AG04449 (cell line): ENCODE measurements around the gene ACAD11.
A peak's percentile ranks its signal among the peaks of the same experiment; 100 is the strongest.

Experiments used
- CTCF ChIA-PET: fragments of 350-600 bp; formaldehyde crosslinking; extraction: SDS; loops from one replicate; lab custom pipeline; 2021; ENCODE audit warnings: antibody characterized with exemption; lab: Yijun Ruan, JAX
- POLR2A ChIA-PET: fragments of 400-600, 350-600 bp; formaldehyde crosslinking; extraction: SDS; loops from one replicate; lab custom pipeline; 2020; ENCODE audit warnings: antibody characterized with exemption, inconsistent platforms; lab: Yijun Ruan, JAX
- DNase-seq: peaks from one replicate; pipeline ENCODE4 v3.0.0-alpha.2; 2010; ENCODE audit warnings: low read depth, low spot score
- H3K4me3 ChIP-seq: 2 replicates; pipeline ENCODE4 v1.5.1; 2011; ENCODE audit warnings: low read depth, mild to moderate bottlenecking, control low read depth, low read length
- TF ChIP-seq, protein P1 (sequence below): IDR thresholded peaks from one replicate; pipeline ENCODE4 v1.5.1; 2011; ENCODE audit warnings: mild to moderate bottlenecking, moderate library complexity, low read length, control low read depth, inconsistent platforms; ENCODE audit not compliant: insufficient read depth; ENCODE audit errors: missing control alignments

The ACAD11 gene

DNA sequence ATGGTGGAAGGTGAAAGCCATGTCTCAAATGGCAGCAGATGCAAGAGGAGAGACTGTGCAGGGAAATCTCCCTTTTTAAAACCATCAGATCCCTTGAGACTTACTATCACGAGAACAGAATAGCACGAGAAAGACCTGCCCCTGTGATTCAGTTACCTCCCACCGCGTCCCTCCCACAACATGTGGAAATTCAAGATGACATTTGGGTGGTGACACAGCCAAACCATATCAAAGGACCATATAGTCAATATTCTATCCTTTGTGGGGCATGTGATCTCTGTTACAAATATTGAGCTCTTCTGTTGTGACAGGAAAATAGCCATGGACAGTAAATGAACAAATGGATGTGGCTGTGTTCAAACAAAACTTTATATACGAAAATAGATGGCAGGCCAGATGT lies 139.7 kb downstream of the ACAD11 start:
- DNase-seq, result no peak
- H3K4me3 ChIP-seq, result no peak overlapping the region
- POLR2A ChIA-PET, result no interaction called here
- TF ChIP-seq, protein P1, sequence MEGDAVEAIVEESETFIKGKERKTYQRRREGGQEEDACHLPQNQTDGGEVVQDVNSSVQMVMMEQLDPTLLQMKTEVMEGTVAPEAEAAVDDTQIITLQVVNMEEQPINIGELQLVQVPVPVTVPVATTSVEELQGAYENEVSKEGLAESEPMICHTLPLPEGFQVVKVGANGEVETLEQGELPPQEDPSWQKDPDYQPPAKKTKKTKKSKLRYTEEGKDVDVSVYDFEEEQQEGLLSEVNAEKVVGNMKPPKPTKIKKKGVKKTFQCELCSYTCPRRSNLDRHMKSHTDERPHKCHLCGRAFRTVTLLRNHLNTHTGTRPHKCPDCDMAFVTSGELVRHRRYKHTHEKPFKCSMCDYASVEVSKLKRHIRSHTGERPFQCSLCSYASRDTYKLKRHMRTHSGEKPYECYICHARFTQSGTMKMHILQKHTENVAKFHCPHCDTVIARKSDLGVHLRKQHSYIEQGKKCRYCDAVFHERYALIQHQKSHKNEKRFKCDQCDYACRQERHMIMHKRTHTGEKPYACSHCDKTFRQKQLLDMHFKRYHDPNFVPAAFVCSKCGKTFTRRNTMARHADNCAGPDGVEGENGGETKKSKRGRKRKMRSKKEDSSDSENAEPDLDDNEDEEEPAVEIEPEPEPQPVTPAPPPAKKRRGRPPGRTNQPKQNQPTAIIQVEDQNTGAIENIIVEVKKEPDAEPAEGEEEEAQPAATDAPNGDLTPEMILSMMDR, result no peak
- CTCF ChIA-PET, result interaction anchor here (0.9 to 5.4 kb wide), 3 partner anchors 12 to 122 kb away, joined by 3 to 49 read pairs (median 12); no protein-coding TSS in a partner anchor

DNA sequence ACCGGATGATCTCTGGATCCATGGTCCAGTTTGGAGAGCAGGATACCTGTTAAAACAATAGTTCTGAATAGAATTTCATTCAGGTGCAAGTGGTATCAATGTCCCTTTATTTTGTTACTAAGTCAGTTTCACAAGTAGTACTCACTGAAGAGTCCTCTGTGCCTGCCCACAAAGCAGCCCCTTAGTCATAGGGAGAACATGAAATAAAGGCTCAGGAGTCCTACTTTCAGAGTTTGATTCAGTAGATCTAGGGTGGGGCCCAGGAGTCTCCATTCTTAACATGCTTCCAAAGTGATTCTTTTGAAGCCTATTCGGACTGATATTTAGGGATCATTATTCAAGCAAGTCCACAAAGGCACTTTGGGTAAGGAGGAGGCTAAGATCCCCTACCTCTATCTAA lies 142.3 kb downstream of the ACAD11 start:
- TF ChIP-seq, protein P1, result no peak
- DNase-seq, result no peak
- ChIA-PET CTCF (interaction anchor here (5.4 kb wide), 1 partner anchor 18 kb away, joined by 49 read pairs; no protein-coding TSS in a partner anchor), POLR2A (no interaction called here)
- no peak overlapping the region for H3K4me3 ChIP-seq

DNA sequence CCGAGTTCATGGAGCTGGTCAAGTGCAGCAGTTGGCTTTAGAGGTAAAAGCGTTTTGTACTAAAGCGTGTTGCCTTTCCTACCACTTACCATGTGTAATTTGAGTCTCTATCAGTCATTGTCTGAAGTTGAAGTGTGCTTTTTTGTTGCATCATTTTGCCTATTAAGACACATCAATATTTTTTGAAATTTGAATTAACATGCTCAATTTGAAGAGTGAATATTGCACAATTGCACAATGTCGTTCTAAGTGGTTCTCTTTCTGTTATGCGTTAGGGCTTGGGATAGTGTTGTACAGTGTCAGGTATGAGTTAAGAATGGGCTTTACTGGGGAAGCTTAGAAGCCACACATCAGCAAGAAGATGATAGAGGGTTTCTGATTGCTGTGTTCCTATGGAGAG lies 146.6 kb downstream of the ACAD11 start:
- ChIA-PET POLR2A (no interaction called here), CTCF (interaction anchor here (1.8 kb wide), 1 partner anchor 23 kb away, joined by 9 read pairs; no protein-coding TSS in a partner anchor)
- TF ChIP-seq, protein P1, result no peak
- H3K4me3 ChIP-seq, result no peak overlapping the region
- DNase-seq, result no peak

DNA sequence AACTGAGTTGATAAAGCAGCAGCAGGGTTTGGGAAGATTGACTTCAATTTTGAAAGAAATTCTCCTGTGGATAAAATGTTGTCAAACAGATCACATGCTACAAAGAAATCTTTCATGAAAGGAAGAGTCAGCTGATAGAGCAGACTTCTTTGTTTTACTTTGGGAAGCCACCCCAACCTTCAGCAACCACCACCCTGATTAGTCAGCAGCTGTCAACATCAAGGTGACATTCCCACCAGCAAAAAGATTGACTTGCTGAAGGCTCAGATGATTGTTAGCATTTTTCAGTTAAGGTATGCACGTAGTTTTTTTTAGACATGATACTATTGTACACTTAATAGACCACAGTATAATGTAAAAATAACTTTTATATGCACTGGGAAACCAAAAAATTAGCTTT lies 150.1 kb downstream of the ACAD11 start:
- TF ChIP-seq, protein P1, result no peak
- CTCF ChIA-PET, result interaction anchor here (1.1 to 2.3 kb wide), 7 partner anchors 10 to 133 kb away, joined by 3 to 13 read pairs (median 3); no protein-coding TSS in a partner anchor

DNA sequence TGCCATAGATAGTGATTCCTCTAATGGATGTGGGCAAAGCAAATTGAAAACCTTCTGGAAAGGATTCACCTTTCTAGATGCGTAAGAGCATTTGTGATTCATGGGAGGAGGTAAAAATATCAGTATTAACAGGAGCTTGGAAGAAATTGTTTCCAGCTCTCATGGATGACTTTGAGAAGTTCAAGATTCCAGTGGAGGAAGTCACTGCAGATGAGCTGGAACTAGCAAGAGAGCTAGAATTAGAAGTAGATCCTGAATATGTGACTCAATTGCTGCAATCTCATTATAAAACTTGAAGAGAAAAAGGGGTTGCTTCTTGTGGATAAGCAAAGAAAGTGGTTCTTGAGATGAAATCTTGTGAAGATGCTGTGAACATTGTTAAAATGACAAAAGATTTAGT lies 150.5 kb downstream of the ACAD11 start:
- TF ChIP-seq, protein P1, result no peak
- POLR2A ChIA-PET, result no interaction called here
- DNase-seq, result peak; percentile 4
- CTCF ChIA-PET, result interaction anchor here (1.1 to 1.3 kb wide), 4 partner anchors 9 to 134 kb away, joined by 3 to 4 read pairs (median 3); no protein-coding TSS in a partner anchor
- no peak overlapping the region for H3K4me3 ChIP-seq

More for the DNA sequence above, 150.1 kb downstream of the ACAD11 start:
- POLR2A ChIA-PET, result no interaction called here
- no peak overlapping the region for H3K4me3 ChIP-seq
- no peak for DNase-seq
